Measurements from ENCODE around the gene TCF7L1. TPM values are rescaled to one million over a fixed set of nuclear protein-coding genes. Genes with fewer than 3 reads are reported as not detected.
A peak's percentile ranks its signal among the peaks of the same experiment; 100 is the strongest.

The TCF7L1 gene
- total and polyA plus RNA-seq, 4 donors: 12.3 to 21.5 (median 13.8) TPM

- H3K4me1 ChIP-seq (ENCODE audit: control insufficient read depth in 5 of 5, insufficient read depth in 5 of 5, low read length in 5 of 5): peaks cover 5 to 47% (median 24%) of the 10 kb centered on the region in 5 donors
- DNase-seq (no peak), ATAC-seq (ENCODE audit: insufficient read depth, low FRiP score) (no peak)
- no peak overlapping the region for H3K9ac ChIP-seq (ENCODE audit: insufficient read depth in 1 of 2, low read length in 2 of 2)
- H3K4me3 ChIP-seq: no peak overlapping the region
- H3K36me3 ChIP-seq (ENCODE audit: control insufficient read depth in 4 of 4, insufficient read depth in 4 of 4, low read length in 4 of 4): no peaks in the 10 kb centered on the region
- 85 to 92% methylated on average over 6 of the region's 6 CpGs for WGBS, 2 donors
- no peaks in the 10 kb centered on the region for H3K27me3 ChIP-seq (ENCODE audit: control insufficient read depth in 3 of 3, insufficient read depth in 3 of 3, low read length in 2 of 3)
- no peak overlapping the region for H3K27ac ChIP-seq (ENCODE audit: low read depth in 1 of 2, low read length in 1 of 2)
- TF ChIP-seq, protein P1, sequence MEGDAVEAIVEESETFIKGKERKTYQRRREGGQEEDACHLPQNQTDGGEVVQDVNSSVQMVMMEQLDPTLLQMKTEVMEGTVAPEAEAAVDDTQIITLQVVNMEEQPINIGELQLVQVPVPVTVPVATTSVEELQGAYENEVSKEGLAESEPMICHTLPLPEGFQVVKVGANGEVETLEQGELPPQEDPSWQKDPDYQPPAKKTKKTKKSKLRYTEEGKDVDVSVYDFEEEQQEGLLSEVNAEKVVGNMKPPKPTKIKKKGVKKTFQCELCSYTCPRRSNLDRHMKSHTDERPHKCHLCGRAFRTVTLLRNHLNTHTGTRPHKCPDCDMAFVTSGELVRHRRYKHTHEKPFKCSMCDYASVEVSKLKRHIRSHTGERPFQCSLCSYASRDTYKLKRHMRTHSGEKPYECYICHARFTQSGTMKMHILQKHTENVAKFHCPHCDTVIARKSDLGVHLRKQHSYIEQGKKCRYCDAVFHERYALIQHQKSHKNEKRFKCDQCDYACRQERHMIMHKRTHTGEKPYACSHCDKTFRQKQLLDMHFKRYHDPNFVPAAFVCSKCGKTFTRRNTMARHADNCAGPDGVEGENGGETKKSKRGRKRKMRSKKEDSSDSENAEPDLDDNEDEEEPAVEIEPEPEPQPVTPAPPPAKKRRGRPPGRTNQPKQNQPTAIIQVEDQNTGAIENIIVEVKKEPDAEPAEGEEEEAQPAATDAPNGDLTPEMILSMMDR (IDR thresholded peaks at IDR 0.05; ENCODE audit: control extremely low read depth, extremely low read depth): no peak
- H3K9me3 ChIP-seq (ENCODE audit: control insufficient read depth in 4 of 4, insufficient read depth in 3 of 4, low read length in 3 of 4): no peaks in the 10 kb centered on the region
Measured at GRCh38 chr2:85272357-85272756, 139.2 kb downstream of the TCF7L1 start.

GRCh38 chr2:85273738-85274731 lies 140.8 kb downstream of the TCF7L1 start:
- Histone ChIP-seq H3K27me3 (ENCODE audit: control insufficient read depth in 3 of 3, insufficient read depth in 3 of 3, low read length in 2 of 3) (no peaks in the 10 kb centered on the region), H3K4me1 (ENCODE audit: control insufficient read depth in 5 of 5, insufficient read depth in 5 of 5, low read length in 5 of 5) (peaks cover 9 to 58% (median 28%) of the 10 kb centered on the region in 5 donors), H3K36me3 (ENCODE audit: control insufficient read depth in 4 of 4, insufficient read depth in 4 of 4, low read length in 4 of 4) (no peaks in the 10 kb centered on the region), H3K4me3 (no peak overlapping the region), H3K9ac (ENCODE audit: insufficient read depth in 1 of 2, low read length in 2 of 2) (no peak overlapping the region), H3K27ac (ENCODE audit: low read depth in 1 of 2, low read length in 1 of 2) (peak overlapping the region in 1 of 2 donors; percentile 33), H3K9me3 (ENCODE audit: control insufficient read depth in 4 of 4, insufficient read depth in 3 of 4, low read length in 3 of 4) (no peaks in the 10 kb centered on the region)
- 75 to 77% methylated on average over 21 of the region's 21 CpGs for WGBS, 2 donors
- DNase-seq (peak in 2 of 3 donors; percentile 30), ATAC-seq (ENCODE audit: insufficient read depth, low FRiP score) (no peak)
- TF ChIP-seq, protein P1 (IDR thresholded peaks at IDR 0.05; ENCODE audit: control extremely low read depth, extremely low read depth): no peak

DNA sequence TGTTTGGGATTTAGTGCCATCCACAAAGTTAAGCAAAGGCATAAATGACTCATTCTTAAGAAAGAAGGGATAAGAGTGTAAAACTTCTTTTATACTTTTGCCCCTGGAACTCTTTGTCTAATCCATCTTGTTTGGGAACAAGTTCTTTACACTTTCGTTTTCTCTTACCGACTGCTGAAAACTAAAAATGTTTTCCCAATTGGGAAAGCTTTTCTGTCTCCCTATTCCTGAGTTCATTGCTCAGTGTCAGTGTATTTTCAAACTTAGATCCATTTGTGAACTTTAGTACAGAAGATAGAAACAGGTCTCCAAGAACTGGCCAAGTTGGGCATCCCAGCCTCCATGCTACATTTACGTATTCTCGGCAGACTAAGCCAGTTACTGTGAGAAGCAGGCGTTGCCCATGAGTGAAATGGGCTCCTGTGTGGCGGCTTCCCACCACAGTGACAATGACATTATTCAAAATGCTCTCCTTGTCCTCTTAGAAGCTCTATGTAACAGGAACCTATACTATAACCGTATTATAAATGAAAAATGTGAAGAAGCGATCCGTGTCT lies 142.9 kb downstream of the TCF7L1 start:
- H3K9ac ChIP-seq (ENCODE audit: insufficient read depth in 1 of 2, low read length in 2 of 2): peak overlapping the region in 1 of 2 donors; percentile 67
- 77 to 81% methylated on average over 9 of the region's 9 CpGs for WGBS, 2 donors

More for the DNA sequence above, 142.9 kb downstream of the TCF7L1 start:
- TF ChIP-seq, protein P1 (IDR thresholded peaks at IDR 0.05; ENCODE audit: control extremely low read depth, extremely low read depth): no peak
- H3K4me3 ChIP-seq: no peak overlapping the region
- no peak for DNase-seq
- peaks cover 4 to 47% (median 24%) of the 10 kb centered on the region in 5 donors for H3K4me1 ChIP-seq (ENCODE audit: control insufficient read depth in 5 of 5, insufficient read depth in 5 of 5, low read length in 5 of 5)
- H3K27ac ChIP-seq (ENCODE audit: low read depth in 1 of 2, low read length in 1 of 2): peak overlapping the region; percentile 46 to 66
- no peaks in the 10 kb centered on the region for H3K9me3 ChIP-seq (ENCODE audit: control insufficient read depth in 4 of 4, insufficient read depth in 3 of 4, low read length in 3 of 4)
- no peaks in the 10 kb centered on the region for H3K27me3 ChIP-seq (ENCODE audit: control insufficient read depth in 3 of 3, insufficient read depth in 3 of 3, low read length in 2 of 3)
- no peak for ATAC-seq (ENCODE audit: insufficient read depth, low FRiP score)
- no peaks in the 10 kb centered on the region for H3K36me3 ChIP-seq (ENCODE audit: control insufficient read depth in 4 of 4, insufficient read depth in 4 of 4, low read length in 4 of 4)
